ENCODE data around the gene EXD1.

GRCh38 chr15:41279535-41280283 is 49.2 kb upstream of the EXD1 start:
- TF ChIP-seq, protein P1, sequence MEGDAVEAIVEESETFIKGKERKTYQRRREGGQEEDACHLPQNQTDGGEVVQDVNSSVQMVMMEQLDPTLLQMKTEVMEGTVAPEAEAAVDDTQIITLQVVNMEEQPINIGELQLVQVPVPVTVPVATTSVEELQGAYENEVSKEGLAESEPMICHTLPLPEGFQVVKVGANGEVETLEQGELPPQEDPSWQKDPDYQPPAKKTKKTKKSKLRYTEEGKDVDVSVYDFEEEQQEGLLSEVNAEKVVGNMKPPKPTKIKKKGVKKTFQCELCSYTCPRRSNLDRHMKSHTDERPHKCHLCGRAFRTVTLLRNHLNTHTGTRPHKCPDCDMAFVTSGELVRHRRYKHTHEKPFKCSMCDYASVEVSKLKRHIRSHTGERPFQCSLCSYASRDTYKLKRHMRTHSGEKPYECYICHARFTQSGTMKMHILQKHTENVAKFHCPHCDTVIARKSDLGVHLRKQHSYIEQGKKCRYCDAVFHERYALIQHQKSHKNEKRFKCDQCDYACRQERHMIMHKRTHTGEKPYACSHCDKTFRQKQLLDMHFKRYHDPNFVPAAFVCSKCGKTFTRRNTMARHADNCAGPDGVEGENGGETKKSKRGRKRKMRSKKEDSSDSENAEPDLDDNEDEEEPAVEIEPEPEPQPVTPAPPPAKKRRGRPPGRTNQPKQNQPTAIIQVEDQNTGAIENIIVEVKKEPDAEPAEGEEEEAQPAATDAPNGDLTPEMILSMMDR (conservative IDR thresholded peaks at IDR 0.05; ENCODE audit: low read depth in 2 of 2): no peak
- TF ChIP-seq POLR2AphosphoS5 (IDR thresholded peaks at IDR 0.05; ENCODE audit: low read depth): no peak
- no peak for TF ChIP-seq EZH2phosphoT487 (IDR thresholded peaks at IDR 0.05; ENCODE audit: unreplicated experiment)
- no peak for TF ChIP-seq EZH2 (IDR thresholded peaks at IDR 0.05; ENCODE audit: low read depth, unreplicated experiment)
- no peak for TF ChIP-seq CREB1 (CRISPR knock-in tag; IDR thresholded peaks at IDR 0.05; ENCODE audit: low read depth)
- TF ChIP-seq, protein P2, sequence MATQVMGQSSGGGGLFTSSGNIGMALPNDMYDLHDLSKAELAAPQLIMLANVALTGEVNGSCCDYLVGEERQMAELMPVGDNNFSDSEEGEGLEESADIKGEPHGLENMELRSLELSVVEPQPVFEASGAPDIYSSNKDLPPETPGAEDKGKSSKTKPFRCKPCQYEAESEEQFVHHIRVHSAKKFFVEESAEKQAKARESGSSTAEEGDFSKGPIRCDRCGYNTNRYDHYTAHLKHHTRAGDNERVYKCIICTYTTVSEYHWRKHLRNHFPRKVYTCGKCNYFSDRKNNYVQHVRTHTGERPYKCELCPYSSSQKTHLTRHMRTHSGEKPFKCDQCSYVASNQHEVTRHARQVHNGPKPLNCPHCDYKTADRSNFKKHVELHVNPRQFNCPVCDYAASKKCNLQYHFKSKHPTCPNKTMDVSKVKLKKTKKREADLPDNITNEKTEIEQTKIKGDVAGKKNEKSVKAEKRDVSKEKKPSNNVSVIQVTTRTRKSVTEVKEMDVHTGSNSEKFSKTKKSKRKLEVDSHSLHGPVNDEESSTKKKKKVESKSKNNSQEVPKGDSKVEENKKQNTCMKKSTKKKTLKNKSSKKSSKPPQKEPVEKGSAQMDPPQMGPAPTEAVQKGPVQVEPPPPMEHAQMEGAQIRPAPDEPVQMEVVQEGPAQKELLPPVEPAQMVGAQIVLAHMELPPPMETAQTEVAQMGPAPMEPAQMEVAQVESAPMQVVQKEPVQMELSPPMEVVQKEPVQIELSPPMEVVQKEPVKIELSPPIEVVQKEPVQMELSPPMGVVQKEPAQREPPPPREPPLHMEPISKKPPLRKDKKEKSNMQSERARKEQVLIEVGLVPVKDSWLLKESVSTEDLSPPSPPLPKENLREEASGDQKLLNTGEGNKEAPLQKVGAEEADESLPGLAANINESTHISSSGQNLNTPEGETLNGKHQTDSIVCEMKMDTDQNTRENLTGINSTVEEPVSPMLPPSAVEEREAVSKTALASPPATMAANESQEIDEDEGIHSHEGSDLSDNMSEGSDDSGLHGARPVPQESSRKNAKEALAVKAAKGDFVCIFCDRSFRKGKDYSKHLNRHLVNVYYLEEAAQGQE (IDR thresholded peaks at IDR 0.05; ENCODE audit: unreplicated experiment): no peak
- no peak for TF ChIP-seq JUNB (IDR thresholded peaks at IDR 0.05; ENCODE audit: unreplicated experiment)
- TF ChIP-seq NANOG (IDR thresholded peaks at IDR 0.05; ENCODE audit: borderline replicate concordance): no peak
- TF ChIP-seq, protein P3, sequence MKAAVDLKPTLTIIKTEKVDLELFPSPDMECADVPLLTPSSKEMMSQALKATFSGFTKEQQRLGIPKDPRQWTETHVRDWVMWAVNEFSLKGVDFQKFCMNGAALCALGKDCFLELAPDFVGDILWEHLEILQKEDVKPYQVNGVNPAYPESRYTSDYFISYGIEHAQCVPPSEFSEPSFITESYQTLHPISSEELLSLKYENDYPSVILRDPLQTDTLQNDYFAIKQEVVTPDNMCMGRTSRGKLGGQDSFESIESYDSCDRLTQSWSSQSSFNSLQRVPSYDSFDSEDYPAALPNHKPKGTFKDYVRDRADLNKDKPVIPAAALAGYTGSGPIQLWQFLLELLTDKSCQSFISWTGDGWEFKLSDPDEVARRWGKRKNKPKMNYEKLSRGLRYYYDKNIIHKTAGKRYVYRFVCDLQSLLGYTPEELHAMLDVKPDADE (IDR thresholded peaks at IDR 0.05): no peak
- TF ChIP-seq ZNF331 (CRISPR knock-in tag; IDR thresholded peaks at IDR 0.05; ENCODE audit: low read depth): no peak
- TF ChIP-seq STAT1 (IDR thresholded peaks at IDR 0.05; ENCODE audit: unreplicated experiment): no peak
- TF ChIP-seq ZNF114 (CRISPR knock-in tag; IDR thresholded peaks at IDR 0.05): no peak
- no peak for TF ChIP-seq ZNF462 (CRISPR knock-in tag; IDR thresholded peaks at IDR 0.05)

Measured in GM23338 (cell line).